ENCODE measurements around the gene SLC7A5. TPM values are rescaled to one million over a fixed set of nuclear protein-coding genes. Genes with fewer than 3 reads are reported as not detected.
"Not testable (repeated sequence)": the region's sequence is repeated elsewhere in the genome, so short reads cannot be mapped to it uniquely, and the experiment has no call there.

SLC7A5 gene
- total and polyA plus RNA-seq, 8 donors = 1.1 to 54.7 (median 4.4) TPM

DNA sequence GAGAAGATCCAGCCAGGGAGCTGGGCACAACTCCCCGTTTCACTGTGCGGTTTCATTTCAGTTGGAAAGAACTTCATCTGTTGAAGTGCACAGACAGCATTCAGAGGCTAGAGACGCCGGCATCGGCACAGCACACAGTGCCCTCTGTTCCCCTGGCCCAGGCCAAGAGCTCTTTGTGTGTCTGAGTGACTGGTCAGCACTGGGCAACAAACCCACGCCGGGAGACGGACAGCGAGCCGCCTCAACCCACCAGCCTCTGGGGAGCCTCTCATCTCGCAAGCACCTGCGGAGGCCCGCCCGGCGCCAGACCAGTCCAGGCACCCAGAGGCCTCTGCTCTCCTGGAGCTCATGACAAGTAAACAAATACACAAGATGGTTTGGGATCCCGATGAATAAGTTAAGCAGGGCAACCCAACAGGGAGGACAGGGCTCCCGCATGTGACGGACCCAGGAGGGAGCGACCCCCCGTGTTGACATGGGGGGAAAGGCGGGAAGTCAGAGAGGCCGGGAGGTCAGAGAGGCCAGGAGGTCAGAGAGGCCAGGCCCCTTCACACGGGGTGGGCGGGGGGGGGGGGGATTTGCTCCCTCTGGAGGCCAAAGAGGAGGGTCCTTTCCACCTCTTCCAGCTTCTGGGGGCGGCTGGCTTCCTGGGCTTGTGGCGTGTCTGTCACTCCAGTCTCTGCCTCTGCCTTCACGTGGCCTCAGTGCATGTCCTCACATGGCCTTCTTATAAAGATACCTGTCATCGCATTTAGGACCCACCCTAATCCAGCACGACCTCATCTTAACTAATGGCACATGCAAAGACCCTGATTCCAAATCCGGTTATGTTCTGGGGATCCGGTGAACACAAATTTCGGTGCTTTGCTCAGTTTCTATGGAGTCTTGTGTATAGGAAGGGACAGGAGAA is 77.8 kb downstream of the SLC7A5 start:
- intact Hi-C loops (cut with DNase I) = no loop called here
- Histone ChIP-seq H3K27me3 (no peaks in the 10 kb centered on the region), H3K36me3 (no peaks in the 10 kb centered on the region), H3K27ac (no peak overlapping the region), H3K4me3 (no peak overlapping the region), H3K4me1 (no peaks in the 10 kb centered on the region), H3K9me3 (no peaks in the 10 kb centered on the region)
- 85 to 90% methylated on average over 27 to 31 of the region's 32 CpGs for WGBS, 2 donors
- DNase-seq = no peak
- ATAC-seq = no peak
- TF ChIP-seq, protein P1, sequence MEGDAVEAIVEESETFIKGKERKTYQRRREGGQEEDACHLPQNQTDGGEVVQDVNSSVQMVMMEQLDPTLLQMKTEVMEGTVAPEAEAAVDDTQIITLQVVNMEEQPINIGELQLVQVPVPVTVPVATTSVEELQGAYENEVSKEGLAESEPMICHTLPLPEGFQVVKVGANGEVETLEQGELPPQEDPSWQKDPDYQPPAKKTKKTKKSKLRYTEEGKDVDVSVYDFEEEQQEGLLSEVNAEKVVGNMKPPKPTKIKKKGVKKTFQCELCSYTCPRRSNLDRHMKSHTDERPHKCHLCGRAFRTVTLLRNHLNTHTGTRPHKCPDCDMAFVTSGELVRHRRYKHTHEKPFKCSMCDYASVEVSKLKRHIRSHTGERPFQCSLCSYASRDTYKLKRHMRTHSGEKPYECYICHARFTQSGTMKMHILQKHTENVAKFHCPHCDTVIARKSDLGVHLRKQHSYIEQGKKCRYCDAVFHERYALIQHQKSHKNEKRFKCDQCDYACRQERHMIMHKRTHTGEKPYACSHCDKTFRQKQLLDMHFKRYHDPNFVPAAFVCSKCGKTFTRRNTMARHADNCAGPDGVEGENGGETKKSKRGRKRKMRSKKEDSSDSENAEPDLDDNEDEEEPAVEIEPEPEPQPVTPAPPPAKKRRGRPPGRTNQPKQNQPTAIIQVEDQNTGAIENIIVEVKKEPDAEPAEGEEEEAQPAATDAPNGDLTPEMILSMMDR (IDR thresholded peaks at IDR 0.05) = no peak
- no peak for FAIRE-seq

DNA sequence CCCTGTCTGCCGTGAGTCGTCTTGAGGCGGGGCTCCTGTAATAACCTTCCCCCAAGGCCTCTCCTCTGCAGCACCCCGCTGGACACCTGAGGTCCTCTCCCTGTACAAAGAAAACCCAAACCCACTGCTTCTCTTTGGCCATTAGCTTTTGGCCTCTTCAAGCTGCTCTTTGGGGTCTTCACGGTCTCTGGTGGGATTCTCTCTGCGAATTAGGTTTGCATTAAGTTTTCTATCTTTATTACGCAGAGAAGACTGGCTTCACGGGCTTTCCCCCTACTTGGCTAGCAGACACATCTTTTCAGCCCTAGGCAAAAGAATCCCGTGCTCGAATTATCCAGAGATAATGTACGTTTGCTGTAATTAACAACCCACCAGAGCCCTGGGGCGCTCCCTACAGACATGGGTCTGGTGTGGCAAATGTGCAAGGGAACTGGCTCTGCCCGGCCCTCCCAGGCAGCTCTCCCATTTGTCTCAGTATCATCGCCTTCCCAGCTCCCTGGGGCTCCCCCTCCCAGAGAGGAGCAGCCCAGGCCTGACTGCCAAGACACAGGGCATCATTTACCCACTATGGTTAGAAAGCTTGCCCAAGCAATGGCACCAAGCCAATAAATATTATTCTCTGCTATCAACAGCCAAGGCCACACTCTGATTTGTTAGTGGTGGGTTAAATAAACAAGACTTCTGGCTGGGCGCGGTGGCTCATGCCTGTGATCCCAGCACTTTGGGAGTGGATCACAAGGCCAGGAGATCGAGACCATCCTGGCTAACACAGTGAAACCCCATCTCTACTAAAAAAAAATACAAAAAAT is 78.8 kb downstream of the SLC7A5 start:
- intact Hi-C loops (cut with DNase I) = no loop called here
- Histone ChIP-seq H3K27me3 (no peaks in the 10 kb centered on the region), H3K4me1 (no peaks in the 10 kb centered on the region), H3K27ac (peak overlapping the region in 1 of 4 donors; percentile 28), H3K4me3 (no peak overlapping the region), H3K9me3 (no peaks in the 10 kb centered on the region), H3K36me3 (no peaks in the 10 kb centered on the region)
- TF ChIP-seq, protein P1 (IDR thresholded peaks at IDR 0.05) = no peak
- 64 to 68% methylated on average over 17 of the region's 17 CpGs for WGBS, 2 donors
- DNase-seq (peak in 2 of 6 donors; percentile 15 to 41), ATAC-seq (peak; percentile 49 to 81 (median 76)), FAIRE-seq (no peak)

DNA sequence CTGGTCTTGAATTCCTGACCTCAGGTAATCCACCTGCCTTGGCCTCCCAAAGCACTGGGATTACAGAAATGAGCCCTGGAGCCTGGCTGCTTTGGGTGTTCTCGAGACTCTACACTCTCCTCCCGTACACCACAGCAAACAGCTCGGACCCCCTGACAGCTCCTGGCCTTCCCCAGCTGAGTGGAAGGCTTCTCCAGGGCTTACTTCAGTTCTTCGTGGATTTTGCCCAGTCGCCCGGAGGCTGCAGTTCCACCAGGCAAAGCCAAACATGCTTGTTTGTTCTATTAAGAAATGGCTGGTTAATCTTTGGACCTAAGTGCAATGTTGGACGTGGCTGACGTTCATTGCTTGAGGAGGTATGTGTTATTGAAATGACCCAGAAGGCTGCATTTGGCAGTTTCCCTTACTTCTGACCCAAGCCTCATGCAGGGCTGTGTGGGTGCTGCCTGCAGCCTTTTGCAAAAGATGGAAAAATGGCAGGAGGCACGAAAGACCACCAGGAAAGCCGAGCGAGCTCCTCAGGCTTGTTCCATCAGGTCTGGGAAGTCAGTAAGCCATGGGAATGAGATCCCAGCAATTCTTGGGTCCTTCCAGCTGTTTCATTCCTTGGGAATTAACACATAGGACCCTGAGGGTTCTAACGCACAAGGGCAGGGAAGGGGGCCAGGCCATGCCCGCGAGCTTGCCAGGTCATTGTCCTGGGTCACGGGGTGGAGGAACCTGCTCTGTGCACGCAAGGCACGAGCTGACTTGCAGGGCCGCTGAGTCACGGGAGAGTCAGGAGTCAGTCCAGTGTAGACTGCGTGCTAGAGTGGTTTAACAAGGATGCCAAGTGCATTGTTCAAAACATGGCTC is 79.6 kb downstream of the SLC7A5 start:
- no peak for DNase-seq
- FAIRE-seq = no peak
- peak in 3 of 4 donors; percentile 26 to 60 (median 32) for ATAC-seq
- H3K4me3 ChIP-seq = no peak overlapping the region
- peak overlapping the region in 1 of 4 donors; percentile 28 for H3K27ac ChIP-seq
- 75 to 76% methylated on average over 20 of the region's 20 CpGs for WGBS, 2 donors
- no peaks in the 10 kb centered on the region for H3K36me3 ChIP-seq
- intact Hi-C loops (cut with DNase I) = no loop called here
- H3K27me3 ChIP-seq = no peaks in the 10 kb centered on the region
- H3K4me1 ChIP-seq = no peaks in the 10 kb centered on the region
- no peaks in the 10 kb centered on the region for H3K9me3 ChIP-seq
- TF ChIP-seq, protein P1 (IDR thresholded peaks at IDR 0.05) = no peak

DNA sequence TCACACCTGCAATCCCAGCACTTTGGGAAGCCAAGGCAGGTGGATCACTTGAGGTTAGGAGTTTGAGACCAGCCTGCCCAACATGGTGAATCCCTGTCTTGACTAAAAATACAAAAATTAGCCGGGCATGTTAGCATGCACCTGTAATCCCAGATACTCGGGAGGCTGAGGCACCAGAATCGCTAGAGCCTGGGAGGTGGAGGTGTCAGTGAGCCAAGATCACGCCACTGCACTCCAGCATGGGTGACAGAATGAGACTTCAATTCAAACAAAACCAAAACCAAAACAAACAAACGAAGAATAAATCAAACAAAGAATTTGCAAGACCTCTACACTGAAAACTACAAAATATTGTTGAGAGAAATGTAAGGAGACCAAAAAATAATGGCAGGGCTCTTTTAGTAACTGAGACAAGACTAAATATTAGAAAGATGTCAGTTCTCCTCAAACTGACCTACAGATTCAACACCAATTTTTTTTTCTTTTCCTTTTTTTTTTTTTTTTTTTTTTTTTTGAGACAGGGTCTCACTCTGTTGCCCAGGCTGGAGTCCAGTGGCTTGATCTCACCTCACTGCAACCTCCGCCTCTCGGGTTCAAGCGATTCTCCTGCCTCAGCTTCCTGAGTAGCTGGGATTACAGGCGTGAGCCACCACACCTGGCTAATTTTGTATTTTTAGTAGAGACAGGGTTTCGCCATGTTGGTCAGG is 80.4 kb downstream of the SLC7A5 start:
- H3K27ac ChIP-seq; FAIRE-seq; DNase-seq; ATAC-seq; H3K4me1 ChIP-seq; H3K4me3 ChIP-seq; intact Hi-C loops (cut with DNase I); H3K27me3 ChIP-seq; H3K36me3 ChIP-seq; H3K9me3 ChIP-seq: not testable (repeated sequence)
- WGBS, 2 donors = 85 to 87% methylated on average over 10 of the region's 10 CpGs

DNA sequence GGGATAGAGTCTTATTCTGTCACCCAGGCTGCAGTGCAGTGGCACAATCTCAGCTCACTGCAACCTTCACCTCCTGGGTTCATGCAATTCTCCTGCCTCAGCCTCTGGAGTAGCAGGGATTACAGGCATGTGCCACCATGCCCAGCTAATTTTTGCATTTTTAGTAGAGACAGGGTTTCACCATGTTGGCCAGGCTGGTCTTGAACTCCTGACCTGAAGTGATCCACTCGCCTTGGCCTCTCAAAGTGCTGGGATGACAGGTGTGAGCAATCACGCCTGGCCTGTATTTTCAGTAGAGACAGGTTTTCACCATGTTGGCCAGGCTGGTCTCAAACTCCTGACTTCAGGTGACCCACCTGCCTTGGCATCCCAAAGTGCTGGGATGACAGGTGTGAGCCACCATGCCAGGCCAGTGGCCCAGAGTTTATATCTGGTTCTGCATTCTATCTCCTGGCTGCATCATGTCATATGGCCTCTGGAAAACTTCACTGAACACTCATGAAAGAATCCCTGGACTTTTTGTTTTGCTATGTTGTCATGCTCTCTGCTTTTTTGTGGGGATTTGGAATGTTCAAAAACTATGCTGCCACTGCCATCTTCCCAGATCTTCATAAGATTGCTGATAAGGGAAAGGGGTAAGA is 81.7 kb downstream of the SLC7A5 start:
- DNase-seq; H3K36me3 ChIP-seq; H3K27ac ChIP-seq; FAIRE-seq; ATAC-seq; intact Hi-C loops (cut with DNase I); H3K9me3 ChIP-seq; H3K4me3 ChIP-seq; H3K4me1 ChIP-seq; H3K27me3 ChIP-seq: not testable (repeated sequence)
- WGBS, 2 donors = 84 to 91% methylated on average over 2 of the region's 2 CpGs

All from pancreas (tissue), 10 donors.